Mucosa of descending colon (tissue), 3 donors: Measurements from ENCODE around the gene PRKG1. TPM values are rescaled to one million over a fixed set of nuclear protein-coding genes. Genes with fewer than 3 reads are reported as not detected.
A peak's percentile ranks its signal among the peaks of the same experiment; 100 is the strongest.

Source experiments
- ATAC-seq: fragments of 200-7000 bp; cut with Tn5 transposase; one replicate; pipeline ENCODE4 v1.9.1; 2020; ENCODE audit warnings: mild to moderate bottlenecking, moderate library complexity
- DNase-seq, 3 donors: peaks; one replicate each; pipeline ENCODE4 v3.0.0-alpha.2; 2020
- H3K36me3 ChIP-seq: fragments of 200-600 bp; one replicate; pipeline ENCODE4 v1.8.0; 2021; ENCODE audit warnings: low read depth, mild to moderate bottlenecking
- H3K4me1 ChIP-seq: fragments of 200-600 bp; one replicate; pipeline ENCODE4 v1.8.0; 2021; ENCODE audit warnings: low read depth, mild to moderate bottlenecking
- H3K4me3 ChIP-seq: fragments of 200-600 bp; one replicate; pipeline ENCODE4 v1.8.0; 2021; ENCODE audit warnings: mild to moderate bottlenecking
- H3K9me3 ChIP-seq: fragments of 200-600 bp; one replicate; pipeline ENCODE4 v1.8.0; 2021; ENCODE audit warnings: mild to moderate bottlenecking
- intact Hi-C, 2 donors: fragments of 100-400 bp; cut with DNase I in 1 of 2; cut with micrococcal nuclease in 1 of 2; formaldehyde crosslinking; loops; one replicate each; pipeline versions ENCODE4 v1.11.0 to v1.11.1; 2022; cut with DNase I, micrococcal nuclease
- total RNA-seq, 3 donors: library from RNA; stranded (reverse); fragmentation: NEBNext Ultra II Directional in 2 of 3; extraction: Animal tissue kit (Norgen Biotek cat#: 25700) in 2 of 3; gene quantifications; one replicate each; pipeline versions ENCODE4 v1.2.1 to v1.2.4, GENCODE V29; 2021 to 2023
- TF ChIP-seq, protein P1 (sequence below): fragments of 200-600 bp; IDR thresholded peaks from one replicate; pipeline ENCODE4 v1.8.0; 2022; ENCODE audit warnings: antibody characterized with exemption, mild to moderate bottlenecking
- donor health status: DM: no; HTN: no; CAD: no; lungs with moderate emphysema.
- donor health status: DM: no; HTN: no; CAD: no.
- donor health status: DM: no; HTN: yes; CAD: no.

The PRKG1 gene
- total RNA-seq, 3 donors from 2014 or later: 17.1 to 55.6 (median 21.1) TPM

DNA sequence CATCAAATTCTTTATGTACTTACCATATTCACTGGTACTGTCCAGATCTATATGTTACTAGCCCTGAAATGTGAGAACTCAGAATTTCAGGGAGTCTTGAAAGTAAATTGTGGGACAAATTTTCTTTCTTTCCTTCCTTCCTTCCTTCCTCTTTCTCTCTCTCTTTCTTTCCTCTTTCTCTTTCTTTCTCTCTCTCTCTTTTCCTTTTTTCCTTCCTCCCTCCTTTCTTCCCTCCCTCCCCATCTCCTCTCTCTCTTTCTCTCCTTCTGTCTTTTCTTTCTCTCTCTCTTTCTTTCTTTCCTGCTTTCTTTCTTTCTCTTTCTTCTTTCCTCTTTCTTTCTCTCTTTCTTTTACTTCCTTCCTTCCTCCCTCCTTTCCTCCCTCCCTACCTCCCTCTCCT is 882.5 kb downstream of the PRKG1 start:
- Histone ChIP-seq H3K36me3 (no peaks in the 10 kb centered on the region), H3K4me1 (no peaks in the 10 kb centered on the region), H3K4me3 (no peak overlapping the region), H3K9me3 (no peaks in the 10 kb centered on the region)
- TF ChIP-seq, protein P1, sequence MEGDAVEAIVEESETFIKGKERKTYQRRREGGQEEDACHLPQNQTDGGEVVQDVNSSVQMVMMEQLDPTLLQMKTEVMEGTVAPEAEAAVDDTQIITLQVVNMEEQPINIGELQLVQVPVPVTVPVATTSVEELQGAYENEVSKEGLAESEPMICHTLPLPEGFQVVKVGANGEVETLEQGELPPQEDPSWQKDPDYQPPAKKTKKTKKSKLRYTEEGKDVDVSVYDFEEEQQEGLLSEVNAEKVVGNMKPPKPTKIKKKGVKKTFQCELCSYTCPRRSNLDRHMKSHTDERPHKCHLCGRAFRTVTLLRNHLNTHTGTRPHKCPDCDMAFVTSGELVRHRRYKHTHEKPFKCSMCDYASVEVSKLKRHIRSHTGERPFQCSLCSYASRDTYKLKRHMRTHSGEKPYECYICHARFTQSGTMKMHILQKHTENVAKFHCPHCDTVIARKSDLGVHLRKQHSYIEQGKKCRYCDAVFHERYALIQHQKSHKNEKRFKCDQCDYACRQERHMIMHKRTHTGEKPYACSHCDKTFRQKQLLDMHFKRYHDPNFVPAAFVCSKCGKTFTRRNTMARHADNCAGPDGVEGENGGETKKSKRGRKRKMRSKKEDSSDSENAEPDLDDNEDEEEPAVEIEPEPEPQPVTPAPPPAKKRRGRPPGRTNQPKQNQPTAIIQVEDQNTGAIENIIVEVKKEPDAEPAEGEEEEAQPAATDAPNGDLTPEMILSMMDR: no peak
- intact Hi-C loops: no loop called here
- no peak for DNase-seq
- ATAC-seq: no peak

DNA sequence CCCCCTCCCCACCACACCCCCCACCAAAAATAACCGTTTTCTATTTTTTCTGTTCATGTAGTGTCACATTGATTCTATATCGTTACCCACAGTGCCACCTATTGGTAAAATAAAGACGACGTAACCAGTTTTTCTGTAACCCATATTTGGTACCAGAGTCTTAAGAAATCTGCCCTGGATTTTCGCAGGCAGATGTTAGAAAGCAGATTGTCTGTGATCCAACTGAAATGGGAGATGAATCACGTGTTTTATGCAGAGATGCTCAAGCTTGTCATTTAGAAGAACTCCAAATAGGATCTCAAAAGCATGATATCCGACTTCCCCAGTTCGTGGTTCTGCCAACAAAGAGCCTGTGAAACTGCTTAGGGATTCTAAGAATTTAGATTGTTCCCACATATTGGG is 886.2 kb downstream of the PRKG1 start:
- peak in 1 of 3 donors; percentile 35 for DNase-seq
- peak; percentile 63 for ATAC-seq

DNA sequence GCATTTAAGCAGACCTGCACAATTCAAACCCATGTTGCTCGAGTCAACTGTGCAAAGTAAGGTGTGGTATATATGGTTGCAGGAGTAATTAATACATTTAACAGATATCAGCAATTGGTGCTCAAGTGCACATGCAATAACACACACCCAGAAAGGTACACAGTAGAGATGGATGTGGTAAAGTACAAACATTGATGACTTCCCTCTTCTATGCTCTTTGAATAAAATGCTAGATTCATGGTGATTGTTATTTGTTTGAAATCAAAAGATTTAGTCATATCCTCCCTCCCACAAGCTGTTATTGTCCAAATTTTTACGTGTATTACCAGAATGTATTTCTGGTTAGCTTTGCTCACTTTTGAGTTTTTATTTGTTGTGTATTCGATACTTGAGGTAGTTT is 887.1 kb downstream of the PRKG1 start:
- Histone ChIP-seq H3K9me3 (no peaks in the 10 kb centered on the region), H3K4me3 (no peak overlapping the region), H3K4me1 (no peaks in the 10 kb centered on the region), H3K36me3 (no peaks in the 10 kb centered on the region)
- DNase-seq: no peak
- intact Hi-C loops: no loop called here
- ATAC-seq: no peak
- TF ChIP-seq, protein P1: no peak

More for the DNA sequence above, 886.2 kb downstream of the PRKG1 start:
- H3K36me3 ChIP-seq: no peaks in the 10 kb centered on the region
- H3K9me3 ChIP-seq: no peaks in the 10 kb centered on the region
- no peak overlapping the region for H3K4me3 ChIP-seq
- intact Hi-C loops: no loop called here
- no peaks in the 10 kb centered on the region for H3K4me1 ChIP-seq
- TF ChIP-seq, protein P1: no peak

DNA sequence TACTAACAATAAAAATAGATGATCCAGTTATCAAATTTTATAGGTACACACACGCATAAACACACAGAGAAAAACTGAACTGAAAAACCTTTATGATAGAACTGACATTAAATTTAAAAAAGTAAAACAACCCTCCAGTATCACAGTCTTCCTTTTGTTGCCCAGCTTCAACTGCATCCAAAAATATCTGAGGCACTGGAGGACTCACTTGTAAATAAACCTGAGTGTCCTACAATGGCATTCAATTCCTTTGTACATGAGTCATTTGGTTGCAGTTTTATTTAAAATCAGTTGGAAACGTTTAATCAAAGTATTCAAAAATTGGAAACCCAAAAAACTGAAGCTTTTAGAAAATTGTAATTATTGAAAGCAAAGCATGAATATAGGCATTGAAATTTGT is 890.3 kb downstream of the PRKG1 start:
- TF ChIP-seq, protein P1: no peak
- Histone ChIP-seq H3K9me3 (no peaks in the 10 kb centered on the region), H3K4me3 (no peak overlapping the region), H3K36me3 (no peaks in the 10 kb centered on the region), H3K4me1 (no peaks in the 10 kb centered on the region)
- DNase-seq (no peak), ATAC-seq (no peak)
- intact Hi-C loops: no loop called here

DNA sequence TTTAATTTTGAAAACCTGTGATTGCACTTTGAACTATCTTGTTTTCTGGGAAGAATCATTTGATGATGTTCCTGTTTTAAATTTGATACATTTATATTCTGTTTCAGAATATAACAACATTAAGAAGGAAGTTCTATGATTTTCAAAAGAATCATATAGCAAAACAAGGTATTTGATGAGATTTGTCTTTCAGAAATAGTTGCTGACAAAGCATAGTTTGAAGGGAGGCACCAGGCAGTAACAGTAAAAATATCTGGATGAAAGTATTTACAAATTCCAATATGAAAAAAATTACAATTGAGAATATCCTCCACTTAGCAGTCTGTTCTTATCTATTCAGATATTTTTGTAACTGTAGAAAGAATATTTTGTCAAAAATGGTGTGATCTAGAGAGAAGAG is 891.2 kb downstream of the PRKG1 start:
- intact Hi-C loops: no loop called here
- H3K4me1 ChIP-seq: no peaks in the 10 kb centered on the region
- no peak for ATAC-seq
- no peaks in the 10 kb centered on the region for H3K9me3 ChIP-seq
- DNase-seq: no peak
- TF ChIP-seq, protein P1: no peak
- H3K36me3 ChIP-seq: no peaks in the 10 kb centered on the region
- H3K4me3 ChIP-seq: no peak overlapping the region

DNA sequence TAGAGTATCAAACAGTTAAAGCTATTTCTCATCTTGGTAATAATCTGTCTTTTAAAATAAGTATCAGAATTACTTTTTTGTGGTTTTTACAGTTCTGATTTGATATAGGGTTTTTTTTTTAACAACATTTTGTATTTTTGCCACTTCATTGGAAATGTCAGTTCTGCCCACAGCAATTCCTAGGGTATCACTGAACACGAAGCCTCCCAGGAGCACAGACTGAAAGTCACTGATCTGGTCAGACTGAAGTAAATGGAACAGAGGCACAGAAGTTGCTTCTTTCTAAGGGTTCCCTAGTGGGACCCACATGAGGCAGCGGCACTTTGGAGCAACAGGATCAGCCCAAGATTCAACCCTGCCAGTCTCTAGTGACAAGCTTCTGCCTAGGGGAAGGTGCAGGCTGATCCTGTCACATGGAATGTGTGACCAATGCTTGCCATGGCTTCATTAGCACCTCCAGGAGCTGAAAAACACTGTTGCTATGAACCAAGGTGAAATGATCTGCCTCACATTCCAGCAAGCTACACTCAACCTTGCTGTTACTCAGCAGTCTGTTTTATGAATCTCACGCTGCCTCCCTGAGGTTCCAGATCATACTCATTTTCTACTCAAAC is 898.6 kb downstream of the PRKG1 start:
- Histone ChIP-seq H3K4me1 (no peaks in the 10 kb centered on the region), H3K36me3 (no peaks in the 10 kb centered on the region), H3K9me3 (no peaks in the 10 kb centered on the region), H3K4me3 (no peak overlapping the region)
- DNase-seq (no peak), ATAC-seq (no peak)
- intact Hi-C loops: no loop called here
- TF ChIP-seq, protein P1: no peak
